ENCODE measurements around the gene CACNB1.

Gene CACNB1

DNA sequence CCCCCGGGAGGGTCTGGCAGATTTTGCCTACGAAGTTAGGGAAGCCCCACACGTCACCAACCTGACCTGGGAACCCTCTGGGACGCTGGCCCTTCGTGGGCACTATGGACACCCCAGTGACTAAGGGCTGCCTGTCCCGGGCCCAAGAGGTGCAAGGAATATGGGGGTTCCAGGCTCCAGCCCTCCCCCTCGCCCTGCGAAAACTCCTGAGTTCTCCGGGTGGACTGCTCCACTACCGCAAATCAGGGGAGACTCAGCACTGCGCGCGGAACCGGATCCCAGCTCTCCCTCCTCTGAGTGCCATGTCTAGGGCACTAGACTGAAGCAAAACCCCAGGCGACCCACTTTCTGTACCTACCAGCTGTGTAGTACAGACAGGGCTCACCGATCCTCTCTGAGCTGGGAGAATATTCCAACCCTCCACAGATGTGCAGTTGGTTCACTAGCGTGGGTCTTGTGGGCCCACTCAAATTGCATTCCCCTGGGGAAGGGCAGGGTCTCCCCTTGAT is 31.6 kb downstream of the CACNB1 start, which contains the start of gene ARL5C:
Gene ARL5C, minus strand, starts transcription at position 321 of the 509 bp plus-strand sequence. CDS start 401 bp downstream, outside the sequence.
- no peak for DNase-seq (ENCODE audit: low spot score)
- TF ChIP-seq, protein P1, sequence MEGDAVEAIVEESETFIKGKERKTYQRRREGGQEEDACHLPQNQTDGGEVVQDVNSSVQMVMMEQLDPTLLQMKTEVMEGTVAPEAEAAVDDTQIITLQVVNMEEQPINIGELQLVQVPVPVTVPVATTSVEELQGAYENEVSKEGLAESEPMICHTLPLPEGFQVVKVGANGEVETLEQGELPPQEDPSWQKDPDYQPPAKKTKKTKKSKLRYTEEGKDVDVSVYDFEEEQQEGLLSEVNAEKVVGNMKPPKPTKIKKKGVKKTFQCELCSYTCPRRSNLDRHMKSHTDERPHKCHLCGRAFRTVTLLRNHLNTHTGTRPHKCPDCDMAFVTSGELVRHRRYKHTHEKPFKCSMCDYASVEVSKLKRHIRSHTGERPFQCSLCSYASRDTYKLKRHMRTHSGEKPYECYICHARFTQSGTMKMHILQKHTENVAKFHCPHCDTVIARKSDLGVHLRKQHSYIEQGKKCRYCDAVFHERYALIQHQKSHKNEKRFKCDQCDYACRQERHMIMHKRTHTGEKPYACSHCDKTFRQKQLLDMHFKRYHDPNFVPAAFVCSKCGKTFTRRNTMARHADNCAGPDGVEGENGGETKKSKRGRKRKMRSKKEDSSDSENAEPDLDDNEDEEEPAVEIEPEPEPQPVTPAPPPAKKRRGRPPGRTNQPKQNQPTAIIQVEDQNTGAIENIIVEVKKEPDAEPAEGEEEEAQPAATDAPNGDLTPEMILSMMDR (IDR thresholded peaks at IDR 0.05; ENCODE audit: extremely low read depth, missing control alignments) = no peak

- TF ChIP-seq, protein P1 (IDR thresholded peaks at IDR 0.05; ENCODE audit: extremely low read depth, missing control alignments) = no peak
- DNase-seq (ENCODE audit: low spot score) = no peak
Measured at GRCh38 chr17:39165178-39165840, 32.2 kb downstream of the CACNB1 start.

DNA sequence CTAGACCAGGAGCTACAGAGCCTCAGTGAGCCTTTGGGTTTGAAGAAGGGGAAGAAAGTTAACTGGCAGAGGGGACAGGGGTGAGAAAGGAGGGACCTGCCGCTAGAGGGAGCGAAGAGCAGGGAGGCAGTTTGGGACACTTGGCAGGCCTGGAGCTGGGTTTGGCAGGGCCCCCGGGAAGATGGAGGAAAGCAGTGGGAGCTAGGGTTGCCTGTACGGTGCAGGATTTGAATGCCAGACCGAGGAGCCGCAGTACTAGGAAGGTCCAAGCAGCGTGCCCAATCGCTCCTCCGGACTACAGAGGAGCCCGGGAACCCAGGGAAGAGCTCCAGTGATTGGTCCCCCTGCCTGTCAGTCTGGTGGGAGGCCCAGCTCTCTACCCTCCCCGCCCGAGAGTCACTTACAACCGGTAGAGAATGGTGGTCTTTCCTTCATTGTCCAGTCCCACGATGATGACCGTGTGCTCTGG is 32.8 kb downstream of the CACNB1 start:
- DNase-seq (ENCODE audit: low spot score) = peak; percentile 96
- TF ChIP-seq, protein P1 (IDR thresholded peaks at IDR 0.05; ENCODE audit: extremely low read depth, missing control alignments) = peak; percentile 69

DNA sequence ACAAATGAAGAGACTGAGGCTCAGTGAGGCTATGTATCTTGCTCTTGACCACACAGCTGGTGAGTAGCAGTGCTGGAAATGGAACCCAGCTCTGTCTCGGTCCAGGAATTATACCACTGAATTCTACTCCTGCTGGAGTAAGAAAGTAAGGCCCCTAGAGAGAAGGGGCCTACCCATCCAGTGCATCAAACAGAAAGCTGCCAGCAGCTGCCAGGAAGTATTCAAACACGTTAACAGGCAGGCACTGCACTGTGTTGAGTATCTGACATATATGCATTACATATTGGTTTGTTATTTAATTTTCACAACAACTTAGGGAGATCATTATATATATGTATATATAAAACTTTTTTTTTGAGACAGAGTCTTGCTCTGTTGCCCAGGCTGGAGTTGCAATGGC is 35.5 kb downstream of the CACNB1 start:
- TF ChIP-seq, protein P1 (IDR thresholded peaks at IDR 0.05; ENCODE audit: extremely low read depth, missing control alignments) = no peak
- DNase-seq (ENCODE audit: low spot score) = no peak

- DNase-seq (ENCODE audit: low spot score) = no peak
- TF ChIP-seq, protein P1 (IDR thresholded peaks at IDR 0.05; ENCODE audit: extremely low read depth, missing control alignments) = no peak
Measured at GRCh38 chr17:39158623-39159022, 38.8 kb downstream of the CACNB1 start.

GRCh38 chr17:39156491-39156890 is 41.0 kb downstream of the CACNB1 start:
- TF ChIP-seq, protein P1 (IDR thresholded peaks at IDR 0.05; ENCODE audit: extremely low read depth, missing control alignments) = no peak
- no peak for DNase-seq (ENCODE audit: low spot score)

DNA sequence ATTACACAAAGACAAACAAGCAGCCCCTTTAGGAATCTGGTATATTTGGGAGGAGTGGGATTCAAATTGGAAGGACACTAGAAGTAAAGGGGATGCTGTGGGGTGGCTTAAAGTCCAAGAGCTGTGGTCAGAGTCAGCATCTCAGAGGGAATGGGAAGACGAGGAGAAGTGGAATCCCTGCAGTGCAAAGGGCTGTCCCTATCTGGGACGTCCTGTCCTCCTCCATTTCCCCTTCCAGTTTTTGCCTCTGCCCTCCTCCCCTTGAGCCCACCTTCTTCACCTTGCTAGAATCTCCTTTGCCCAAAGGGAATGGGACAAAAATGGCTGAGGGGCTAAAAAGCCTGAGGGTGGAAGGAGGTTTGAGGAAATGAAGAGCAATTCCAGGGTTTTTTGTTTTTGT is 41.8 kb downstream of the CACNB1 start:
- TF ChIP-seq, protein P1 (IDR thresholded peaks at IDR 0.05; ENCODE audit: extremely low read depth, missing control alignments) = no peak
- DNase-seq (ENCODE audit: low spot score) = no peak
